ENCODE results near the gene CHST8.

Gene CHST8

GRCh38 chr19:33805840-33806433, 184.2 kb downstream of the CHST8 start:
- in situ Hi-C loops (cut with HindIII; ENCODE audit: low pct_ligation_motif_present, low sequenced_read_pairs), result no loop called here
- Histone ChIP-seq H3K36me3 (replicated peaks) (peaks cover 66% of the 10 kb centered on the region), H3K27ac (no peak overlapping the region), H3K27me3 (replicated peaks) (no peaks in the 10 kb centered on the region), H3K4me3 (ENCODE audit: low read depth, low read length) (no peak overlapping the region)
- TF ChIP-seq, protein P1, sequence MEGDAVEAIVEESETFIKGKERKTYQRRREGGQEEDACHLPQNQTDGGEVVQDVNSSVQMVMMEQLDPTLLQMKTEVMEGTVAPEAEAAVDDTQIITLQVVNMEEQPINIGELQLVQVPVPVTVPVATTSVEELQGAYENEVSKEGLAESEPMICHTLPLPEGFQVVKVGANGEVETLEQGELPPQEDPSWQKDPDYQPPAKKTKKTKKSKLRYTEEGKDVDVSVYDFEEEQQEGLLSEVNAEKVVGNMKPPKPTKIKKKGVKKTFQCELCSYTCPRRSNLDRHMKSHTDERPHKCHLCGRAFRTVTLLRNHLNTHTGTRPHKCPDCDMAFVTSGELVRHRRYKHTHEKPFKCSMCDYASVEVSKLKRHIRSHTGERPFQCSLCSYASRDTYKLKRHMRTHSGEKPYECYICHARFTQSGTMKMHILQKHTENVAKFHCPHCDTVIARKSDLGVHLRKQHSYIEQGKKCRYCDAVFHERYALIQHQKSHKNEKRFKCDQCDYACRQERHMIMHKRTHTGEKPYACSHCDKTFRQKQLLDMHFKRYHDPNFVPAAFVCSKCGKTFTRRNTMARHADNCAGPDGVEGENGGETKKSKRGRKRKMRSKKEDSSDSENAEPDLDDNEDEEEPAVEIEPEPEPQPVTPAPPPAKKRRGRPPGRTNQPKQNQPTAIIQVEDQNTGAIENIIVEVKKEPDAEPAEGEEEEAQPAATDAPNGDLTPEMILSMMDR (IDR thresholded peaks at IDR 0.05; ENCODE audit: low read depth, low read length, missing control alignments), result no peak
- no peak for DNase-seq

DNA sequence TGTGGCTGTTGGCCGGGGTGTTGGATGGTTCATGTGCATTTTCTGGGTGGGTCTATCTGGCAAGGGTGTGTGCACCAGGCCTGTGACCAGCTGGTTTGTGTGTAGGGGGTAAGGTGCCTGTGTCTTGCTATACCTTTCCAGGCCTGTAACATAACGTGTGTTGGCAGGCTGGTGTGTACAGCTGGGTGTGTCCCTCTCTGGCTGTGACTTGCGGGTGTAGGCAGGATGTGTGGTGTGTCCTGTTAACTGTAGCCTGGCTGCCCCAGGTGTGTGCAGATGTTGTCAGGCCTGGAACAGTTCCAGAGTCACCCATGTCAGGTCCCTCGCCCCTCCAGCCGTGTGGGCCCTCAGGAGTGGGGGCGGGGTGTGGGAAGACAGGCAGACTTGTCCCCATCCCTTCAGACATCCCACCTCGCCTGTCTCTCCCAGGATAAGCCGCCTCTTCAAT, 184.7 kb downstream of the CHST8 start:
- Histone ChIP-seq H3K4me3 (ENCODE audit: low read depth, low read length) (no peak overlapping the region), H3K36me3 (replicated peaks) (peaks cover 64% of the 10 kb centered on the region), H3K27ac (no peak overlapping the region), H3K27me3 (replicated peaks) (no peaks in the 10 kb centered on the region)
- TF ChIP-seq, protein P1 (IDR thresholded peaks at IDR 0.05; ENCODE audit: low read depth, low read length, missing control alignments), result no peak
- in situ Hi-C loops (cut with HindIII; ENCODE audit: low pct_ligation_motif_present, low sequenced_read_pairs), result no loop called here
- DNase-seq, result no peak

GRCh38 chr19:33808399-33808798, 186.6 kb downstream of the CHST8 start:
- H3K27me3 ChIP-seq (replicated peaks), result no peaks in the 10 kb centered on the region
- no peak for DNase-seq
- H3K4me3 ChIP-seq (ENCODE audit: low read depth, low read length), result no peak overlapping the region
- peaks cover 69% of the 10 kb centered on the region for H3K36me3 ChIP-seq (replicated peaks)
- H3K27ac ChIP-seq, result no peak overlapping the region
- in situ Hi-C loops (cut with HindIII; ENCODE audit: low pct_ligation_motif_present, low sequenced_read_pairs), result no loop called here
- TF ChIP-seq, protein P1 (IDR thresholded peaks at IDR 0.05; ENCODE audit: low read depth, low read length, missing control alignments), result no peak

- Histone ChIP-seq H3K27me3 (replicated peaks) (no peaks in the 10 kb centered on the region), H3K36me3 (replicated peaks) (peaks cover 61% of the 10 kb centered on the region), H3K27ac (no peak overlapping the region), H3K4me3 (ENCODE audit: low read depth, low read length) (no peak overlapping the region)
- in situ Hi-C loops (cut with HindIII; ENCODE audit: low pct_ligation_motif_present, low sequenced_read_pairs), result no loop called here
- TF ChIP-seq, protein P1 (IDR thresholded peaks at IDR 0.05; ENCODE audit: low read depth, low read length, missing control alignments), result no peak
- no peak for DNase-seq
These were observed 188.2 kb downstream of the CHST8 start for GRCh38 chr19:33809960-33810359.

GRCh38 chr19:33810821-33811220, 189.1 kb downstream of the CHST8 start:
- TF ChIP-seq, protein P1 (IDR thresholded peaks at IDR 0.05; ENCODE audit: low read depth, low read length, missing control alignments), result no peak
- DNase-seq, result no peak
- in situ Hi-C loops (cut with HindIII; ENCODE audit: low pct_ligation_motif_present, low sequenced_read_pairs), result no loop called here

GRCh38 chr19:33811246-33811645, 189.5 kb downstream of the CHST8 start:
- DNase-seq, result no peak
- Histone ChIP-seq H3K27ac (no peak overlapping the region), H3K36me3 (replicated peaks) (peaks cover 51% of the 10 kb centered on the region), H3K4me3 (ENCODE audit: low read depth, low read length) (no peak overlapping the region), H3K27me3 (replicated peaks) (no peaks in the 10 kb centered on the region)
- TF ChIP-seq, protein P1 (IDR thresholded peaks at IDR 0.05; ENCODE audit: low read depth, low read length, missing control alignments), result no peak
- in situ Hi-C loops (cut with HindIII; ENCODE audit: low pct_ligation_motif_present, low sequenced_read_pairs), result no loop called here

More at GRCh38 chr19:33810821-33811220, 189.1 kb downstream of the CHST8 start:
- H3K36me3 ChIP-seq (replicated peaks), result peaks cover 52% of the 10 kb centered on the region
- no peak overlapping the region for H3K4me3 ChIP-seq (ENCODE audit: low read depth, low read length)
- H3K27me3 ChIP-seq (replicated peaks), result no peaks in the 10 kb centered on the region
- no peak overlapping the region for H3K27ac ChIP-seq
